GM12874 (cell line): ENCODE results near the gene CCDC192.

ENCODE experiments used
- CTCF ChIP-seq: IDR thresholded peaks from 2 replicates; pipeline ENCODE4 v1.5.1; 2011; ENCODE audit warnings: low read depth, mild to moderate bottlenecking, control low read depth, low read length, moderate library complexity; ENCODE audit not compliant: insufficient read depth

Gene CCDC192

DNA sequence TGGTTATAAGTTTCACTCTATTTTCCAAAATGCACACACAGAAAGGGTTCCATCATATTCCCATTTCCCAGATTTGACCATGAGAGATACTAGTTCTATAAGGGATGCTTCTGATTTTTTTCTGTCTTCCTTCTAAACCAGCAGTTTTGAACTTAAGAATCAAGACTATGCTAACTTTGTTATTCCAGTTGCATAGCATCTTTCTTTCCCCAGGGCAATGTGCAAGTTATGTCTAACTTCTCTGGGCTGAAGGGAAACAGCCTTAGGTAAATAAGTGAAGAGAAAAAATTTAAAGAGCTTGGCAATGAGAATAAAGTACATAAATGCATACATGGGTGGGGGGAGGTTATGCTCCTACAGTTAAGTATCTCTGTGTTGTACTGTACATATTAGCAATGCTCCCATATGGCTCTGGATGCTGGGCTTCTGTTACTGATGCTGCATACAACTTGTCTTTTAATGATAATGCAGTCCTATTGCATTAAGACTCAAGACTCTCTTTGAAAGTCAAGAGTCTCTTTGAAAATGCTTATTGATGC is 254.6 kb downstream of the CCDC192 start:
- TF ChIP-seq CTCF, result no peak

- no peak for TF ChIP-seq CTCF
Measured at GRCh38 chr5:127958421-127959011, 255.3 kb downstream of the CCDC192 start.

- TF ChIP-seq CTCF, result no peak
Measured at GRCh38 chr5:127959152-127959764, 256.1 kb downstream of the CCDC192 start.

DNA sequence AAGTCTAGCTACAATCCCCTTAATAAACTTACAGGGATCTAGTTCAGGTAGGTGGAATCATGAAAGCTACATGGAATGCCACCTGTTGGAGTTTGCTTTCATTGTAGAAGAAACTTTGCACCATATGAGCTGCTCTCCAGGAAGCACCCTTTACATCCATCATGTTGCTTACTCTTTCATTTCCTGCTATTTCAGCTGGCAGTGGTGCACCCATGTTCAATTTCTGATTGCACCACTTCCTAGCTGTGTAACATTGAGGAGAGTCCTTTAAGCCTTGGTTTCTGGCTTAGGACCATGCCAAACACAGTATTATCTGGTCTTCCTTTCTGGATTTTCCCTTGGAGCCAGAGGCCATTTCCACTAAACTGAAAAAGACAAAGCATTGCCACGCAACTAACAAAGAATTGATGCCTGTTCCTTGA is 257.1 kb downstream of the CCDC192 start:
- no peak for TF ChIP-seq CTCF

- TF ChIP-seq CTCF, result no peak
Measured at GRCh38 chr5:127961006-127961762, 258.0 kb downstream of the CCDC192 start.

DNA sequence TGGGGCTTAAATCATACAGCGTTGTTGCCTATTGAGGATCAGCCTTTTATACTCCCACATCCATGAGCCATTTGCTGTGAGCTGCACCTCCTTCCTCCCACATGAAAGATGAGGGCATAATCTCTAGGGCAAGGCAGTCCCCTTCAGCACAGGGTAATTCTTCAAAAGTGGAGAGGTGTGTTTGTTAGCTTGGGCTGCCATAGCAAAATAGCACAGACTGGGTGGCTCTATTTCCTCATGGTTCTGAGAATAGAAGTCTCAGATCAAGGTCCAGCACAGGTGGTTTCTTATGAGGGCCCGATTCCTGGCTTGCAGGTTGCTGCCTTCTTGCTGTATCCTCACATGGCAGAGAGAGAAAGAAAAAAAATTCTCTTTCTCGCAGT is 258.6 kb downstream of the CCDC192 start:
- TF ChIP-seq CTCF, result no peak

DNA sequence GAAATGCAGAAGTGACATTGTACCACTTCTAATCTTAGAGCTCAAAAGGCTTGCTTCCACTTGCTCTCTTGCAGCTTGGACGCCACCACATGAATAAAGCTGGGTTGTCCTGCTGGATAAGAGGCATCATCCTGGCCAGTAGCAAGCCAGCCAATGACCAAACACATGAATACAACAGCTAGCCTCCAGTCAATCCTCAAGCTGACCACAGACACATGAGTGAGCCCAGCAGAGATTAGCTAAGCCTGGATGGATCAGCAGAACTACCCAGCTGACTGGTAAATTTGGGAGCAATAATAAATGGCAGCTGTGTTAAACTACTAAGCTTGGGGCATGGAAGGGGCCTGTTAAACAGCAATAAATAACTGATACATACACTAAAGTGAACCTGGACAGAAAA is 259.3 kb downstream of the CCDC192 start:
- TF ChIP-seq CTCF, result no peak
